Lung (tissue), 12 donors: ENCODE measurements around the gene SDK1. TPM values are rescaled to one million over a fixed set of nuclear protein-coding genes. Genes with fewer than 3 reads are reported as not detected.
"Not testable (repeated sequence)": the region's sequence is repeated elsewhere in the genome, so short reads cannot be mapped to it uniquely, and the experiment has no call there.

Source experiments
- ATAC-seq: fragments of 200-7000 bp; cut with Tn5 transposase; one replicate; pipeline ENCODE4 v1.9.1; 2020; ENCODE audit warnings: moderate number of reproducible peaks; ENCODE audit not compliant: insufficient read depth, low FRiP score
- DNase-seq, 3 donors: peaks; one replicate each; pipeline ENCODE4 v3.0.0-alpha.2; 2013 to 2017
- H3K27ac ChIP-seq, 2 donors: one replicate each; pipeline ENCODE4 v1.5.1; 2013; ENCODE audit warnings: mild to moderate bottlenecking in 2 of 2, moderate library complexity in 2 of 2, control low read depth in 1 of 2, inconsistent platforms in 1 of 2, low read depth in 1 of 2, low read length in 1 of 2
- H3K27me3 ChIP-seq, 3 donors: one replicate each; pipeline ENCODE4 v1.5.1; 2013; ENCODE audit warnings: low read length in 2 of 3; ENCODE audit not compliant: control insufficient read depth in 3 of 3, insufficient read depth in 3 of 3
- H3K36me3 ChIP-seq, 4 donors: one replicate each; pipeline ENCODE4 v1.5.1; 2013; ENCODE audit warnings: low read length in 4 of 4, mild to moderate bottlenecking in 1 of 4, moderate library complexity in 1 of 4; ENCODE audit not compliant: control insufficient read depth in 4 of 4, insufficient read depth in 4 of 4
- H3K4me1 ChIP-seq, 5 donors: one replicate each; pipeline ENCODE4 v1.5.1; 2013; ENCODE audit warnings: low read length in 5 of 5, mild to moderate bottlenecking in 2 of 5, moderate library complexity in 1 of 5; ENCODE audit not compliant: control insufficient read depth in 5 of 5, insufficient read depth in 5 of 5
- H3K4me3 ChIP-seq: one replicate; pipeline ENCODE4 v1.5.1; 2013; ENCODE audit warnings: mild to moderate bottlenecking, control low read depth, moderate library complexity
- H3K9ac ChIP-seq, 2 donors: one replicate each; pipeline ENCODE4 v1.5.1; 2013; ENCODE audit warnings: low read length in 2 of 2, control low read depth in 1 of 2; ENCODE audit not compliant: insufficient read depth in 1 of 2
- H3K9me3 ChIP-seq, 4 donors: one replicate each; pipeline ENCODE4 v1.5.1; 2013; ENCODE audit warnings: low read length in 3 of 4, mild to moderate bottlenecking in 1 of 4, moderate library complexity in 1 of 4; ENCODE audit not compliant: control insufficient read depth in 4 of 4, insufficient read depth in 3 of 4
- CTCF ChIP-seq: IDR thresholded peaks from 2 replicates; pipeline ENCODE4 v1.5.1; 2012; ENCODE audit warnings: mild to moderate bottlenecking; ENCODE audit errors: control extremely low read depth, extremely low read depth
- WGBS, 2 donors: extraction: QIAGEN DNeasy Blood & Tissue Kit; methylation state at CpG; one replicate each; pipeline ENCODE4 v1.1.7; 2013; 5-methylcytosine and 5-hydroxymethylcytosine counted together
- polyA plus RNA-seq, 2 donors: library from polyadenylated mRNA; stranded (reverse); fragments of 200-250 nt; gene quantifications; one replicate each; pipeline ENCODE4 v1.2.1, GENCODE V29; 2013
- total RNA-seq, 2 donors: library from RNA; depleted of rRNA in 1 of 2; stranded (reverse); fragments of >200 nt in 1 of 2; gene quantifications; one replicate each; pipeline ENCODE4 v1.2.1, GENCODE V29; 2014 to 2021
- donor health status: control.
- donor health status: control.
- donor health status: Bipolar disorder and iron deficiency.
- donor health status: healthy.
- donor health status: DM: yes; HTN: yes; CAD: no.

The SDK1 gene
- total and polyA plus RNA-seq, 4 donors, result 3.7 to 30.1 (median 12.7) TPM

- no peak overlapping the region for H3K4me3 ChIP-seq
- no peaks in the 10 kb centered on the region for H3K27me3 ChIP-seq
- H3K36me3 ChIP-seq, result no peaks in the 10 kb centered on the region
- no peak overlapping the region for H3K9ac ChIP-seq
- peaks cover 0 to 5% (median under 1%) of the 10 kb centered on the region in 4 donors for H3K9me3 ChIP-seq
- 95 to 98% methylated on average over 8 of the region's 8 CpGs for WGBS, 2 donors
- no peak overlapping the region for H3K27ac ChIP-seq
- no peak for DNase-seq
- no peak for ATAC-seq
- peaks cover 0 to 3% (median 0%) of the 10 kb centered on the region in 5 donors for H3K4me1 ChIP-seq
- no peak for TF ChIP-seq CTCF
Measured at GRCh38 chr7:3937146-3937545, 636.1 kb downstream of the SDK1 start.

- Histone ChIP-seq H3K4me1 (peaks cover 0 to 7% (median under 1%) of the 10 kb centered on the region in 5 donors), H3K27me3 (no peaks in the 10 kb centered on the region), H3K9me3 (peaks cover 0 to 5% (median under 1%) of the 10 kb centered on the region in 4 donors), H3K9ac (no peak overlapping the region), H3K4me3 (no peak overlapping the region), H3K27ac (no peak overlapping the region), H3K36me3 (no peaks in the 10 kb centered on the region)
- no peak for TF ChIP-seq CTCF
- 86 to 94% methylated on average over 14 of the region's 14 CpGs for WGBS, 2 donors
- ATAC-seq (no peak), DNase-seq (no peak)
Measured at GRCh38 chr7:3937605-3938004, 636.6 kb downstream of the SDK1 start.

GRCh38 chr7:3941706-3942105 lies 640.7 kb downstream of the SDK1 start:
- WGBS, 2 donors, result 89 to 91% methylated on average over 12 of the region's 12 CpGs
- H3K36me3 ChIP-seq, H3K9me3 ChIP-seq, ATAC-seq, H3K27me3 ChIP-seq, DNase-seq, H3K9ac ChIP-seq, H3K27ac ChIP-seq, H3K4me3 ChIP-seq: not testable (repeated sequence)
- H3K4me1 ChIP-seq, result peaks cover 0 to 21% (median 10%) of the 10 kb centered on the region in 5 donors

DNA sequence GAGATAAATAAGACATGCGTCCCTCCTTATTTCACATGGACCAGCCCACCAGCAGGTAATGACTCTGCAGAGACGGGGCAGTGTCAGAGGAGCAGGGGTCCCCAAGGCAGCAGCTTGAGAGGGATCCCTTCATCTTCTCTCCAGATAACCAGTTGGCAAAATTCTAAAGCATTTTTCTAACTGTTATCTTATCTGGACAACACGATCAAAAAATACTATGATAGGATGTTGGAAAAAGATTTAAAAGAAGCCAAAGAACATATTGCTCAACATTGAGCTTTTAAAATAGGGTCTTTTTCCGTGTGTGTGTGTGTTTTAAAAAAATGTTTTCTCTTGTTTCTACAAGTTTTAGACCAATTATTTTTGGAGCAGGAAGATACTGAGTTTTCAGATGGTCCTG lies 641.2 kb downstream of the SDK1 start:
- no peak for ATAC-seq
- WGBS, 2 donors, result 65 to 78% methylated on average over 4 of the region's 4 CpGs
- Histone ChIP-seq H3K9ac (peak overlapping the region in 1 of 2 donors; percentile 56), H3K36me3 (no peaks in the 10 kb centered on the region), H3K4me1 (peaks cover 0 to 21% (median 10%) of the 10 kb centered on the region in 5 donors), H3K4me3 (no peak overlapping the region), H3K27me3 (no peaks in the 10 kb centered on the region), H3K9me3 (peaks cover 0 to 3% (median 0%) of the 10 kb centered on the region in 4 donors), H3K27ac (no peak overlapping the region)
- no peak for TF ChIP-seq CTCF
- peak in 2 of 3 donors; percentile 70 to 81 for DNase-seq
